ENCODE results near the gene TMEM61.

TMEM61 gene

GRCh38 chr1:55040083-55040932, 59.9 kb downstream of the TMEM61 start:
- peak in 1 of 2 experiments; percentile 40 for DNase-seq

- no peak for DNase-seq
These were observed 60.6 kb downstream of the TMEM61 start for GRCh38 chr1:55040933-55041494.

- no peak for DNase-seq
These were observed 61.2 kb downstream of the TMEM61 start for GRCh38 chr1:55041613-55042012.
